Superior temporal gyrus (tissue), 1 donor: ENCODE data around the gene ENOX2.
A peak's percentile ranks its signal among the peaks of the same experiment; 100 is the strongest.

Source experiments
- DNase-seq: peaks from one replicate; pipeline ENCODE4 v3.0.0-alpha.2; 2016; ENCODE audit errors: extremely low spot score

ENOX2 gene

GRCh38 chrX:130636277-130636676 lies 266.7 kb downstream of the ENOX2 start:
- no peak for DNase-seq

GRCh38 chrX:130631011-130631410 lies 272.0 kb downstream of the ENOX2 start:
- DNase-seq, result no peak

- DNase-seq, result no peak
These were observed 274.5 kb downstream of the ENOX2 start for GRCh38 chrX:130628516-130628915.

- DNase-seq, result no peak
These were observed 276.5 kb downstream of the ENOX2 start for GRCh38 chrX:130626521-130626920.

GRCh38 chrX:130625386-130625785 lies 277.6 kb downstream of the ENOX2 start:
- DNase-seq, result no peak

- no peak for DNase-seq
These were observed 279.5 kb downstream of the ENOX2 start for GRCh38 chrX:130623518-130623917.

- DNase-seq, result no peak
These were observed 287.1 kb downstream of the ENOX2 start for GRCh38 chrX:130615941-130616340.

GRCh38 chrX:130607431-130607830 lies 295.6 kb downstream of the ENOX2 start:
- no peak for DNase-seq

GRCh38 chrX:130606425-130606824 lies 296.6 kb downstream of the ENOX2 start:
- no peak for DNase-seq

- no peak for DNase-seq
These were observed 298.1 kb downstream of the ENOX2 start for GRCh38 chrX:130604882-130605281.

- DNase-seq, result peak; percentile 58
These were observed 308.5 kb downstream of the ENOX2 start for GRCh38 chrX:130594453-130594916.

GRCh38 chrX:130593911-130594310 lies 309.1 kb downstream of the ENOX2 start:
- no peak for DNase-seq

- DNase-seq, result no peak
These were observed 310.8 kb downstream of the ENOX2 start for GRCh38 chrX:130592204-130592603.

GRCh38 chrX:130578906-130579305 lies 324.1 kb downstream of the ENOX2 start:
- DNase-seq, result no peak

- DNase-seq, result no peak
These were observed 325.6 kb downstream of the ENOX2 start for GRCh38 chrX:130577431-130577830.

- peak; percentile 70 for DNase-seq
These were observed 327.1 kb downstream of the ENOX2 start for GRCh38 chrX:130575831-130576389.
